ENCODE results near the gene FGD6.
"Not testable (repeated sequence)": the region's sequence is repeated elsewhere in the genome, so short reads cannot be mapped to it uniquely, and the experiment has no call there.

FGD6 gene

GRCh38 chr12:95126076-95126475 lies 91.2 kb downstream of the FGD6 start:
- no peak for DNase-seq (ENCODE audit: low read depth, low spot score)

DNA sequence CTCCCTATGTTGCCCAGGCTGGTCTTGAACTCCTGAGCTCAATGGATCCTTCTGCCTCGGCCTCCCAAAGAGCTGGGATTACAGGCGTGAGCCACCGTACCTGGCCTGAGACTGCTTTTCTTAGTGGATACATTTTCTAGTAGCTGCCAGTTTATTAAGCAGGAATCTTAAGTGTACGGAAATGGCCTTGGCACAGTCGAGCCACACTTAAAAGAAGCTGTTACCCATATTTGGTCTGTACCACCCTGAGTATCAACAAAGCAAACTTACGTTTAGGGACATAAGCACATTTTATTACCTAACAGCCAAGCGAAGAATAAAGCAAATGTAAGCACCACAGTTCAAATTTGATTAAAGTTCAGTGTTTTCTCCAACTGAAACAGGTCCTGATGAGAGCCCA lies 93.2 kb downstream of the FGD6 start:
- no peak for DNase-seq (ENCODE audit: low read depth, low spot score)

- no peak for DNase-seq (ENCODE audit: low read depth, low spot score)
Measured at GRCh38 chr12:95118788-95119179, 98.5 kb downstream of the FGD6 start.

DNA sequence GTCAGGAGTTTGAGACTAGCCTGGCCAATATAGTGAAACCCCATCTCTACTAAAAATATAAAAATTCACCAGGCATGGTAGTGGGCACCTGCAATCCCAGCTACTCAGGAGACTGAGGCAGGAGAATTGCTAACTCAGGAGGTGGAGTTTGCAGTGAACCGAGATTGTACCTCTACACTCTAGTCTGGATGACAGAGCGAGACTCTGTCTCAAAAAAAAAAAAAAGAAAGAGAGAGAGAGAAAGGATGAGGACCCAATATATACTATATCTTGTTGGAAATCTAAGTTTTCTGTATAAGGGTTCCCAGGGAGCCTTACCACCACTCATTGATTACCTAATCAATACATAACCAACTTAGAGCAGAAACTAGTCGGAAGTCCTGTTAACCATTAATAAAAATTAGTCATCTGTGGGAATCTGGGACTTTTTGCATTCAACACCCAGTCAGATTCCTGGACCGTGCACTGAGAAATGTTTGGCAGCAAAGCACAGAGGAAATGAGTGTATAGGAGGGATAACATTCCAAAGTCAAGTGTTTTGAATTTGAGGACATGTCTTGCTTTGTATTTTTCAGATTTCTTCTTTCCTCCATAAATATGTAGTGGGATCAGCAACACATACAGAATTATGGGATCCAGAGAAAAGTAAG lies 99.0 kb downstream of the FGD6 start:
- DNase-seq (ENCODE audit: low read depth, low spot score) = no peak

DNA sequence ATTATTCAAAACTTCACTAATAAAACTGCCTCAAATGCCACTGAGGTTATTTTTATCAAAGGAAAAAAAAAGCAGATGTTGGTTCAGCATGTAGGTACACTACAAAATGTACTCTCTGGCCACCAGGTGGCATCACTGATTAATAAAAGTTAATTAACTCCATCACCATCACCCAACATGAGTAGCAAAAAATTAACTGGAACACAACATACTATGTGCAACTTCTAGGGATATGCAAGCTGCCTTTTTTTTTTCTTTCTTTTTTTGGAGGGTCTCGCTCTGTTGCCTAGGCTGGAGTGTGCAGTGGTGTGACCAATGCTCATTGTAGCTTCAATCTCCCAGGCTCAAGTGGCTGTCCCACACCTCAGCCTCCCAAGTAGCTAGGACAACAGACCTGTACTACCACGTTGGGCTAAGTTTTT lies 100.1 kb downstream of the FGD6 start:
- DNase-seq (ENCODE audit: low read depth, low spot score) = peak; percentile 23

- DNase-seq (ENCODE audit: low read depth, low spot score) = peak; percentile 12
Measured at GRCh38 chr12:95116773-95117172, 100.5 kb downstream of the FGD6 start.

- DNase-seq (ENCODE audit: low read depth, low spot score) = no peak
Measured at GRCh38 chr12:95116341-95116740, 100.9 kb downstream of the FGD6 start.

GRCh38 chr12:95115641-95116040 lies 101.6 kb downstream of the FGD6 start:
- no peak for DNase-seq (ENCODE audit: low read depth, low spot score)

DNA sequence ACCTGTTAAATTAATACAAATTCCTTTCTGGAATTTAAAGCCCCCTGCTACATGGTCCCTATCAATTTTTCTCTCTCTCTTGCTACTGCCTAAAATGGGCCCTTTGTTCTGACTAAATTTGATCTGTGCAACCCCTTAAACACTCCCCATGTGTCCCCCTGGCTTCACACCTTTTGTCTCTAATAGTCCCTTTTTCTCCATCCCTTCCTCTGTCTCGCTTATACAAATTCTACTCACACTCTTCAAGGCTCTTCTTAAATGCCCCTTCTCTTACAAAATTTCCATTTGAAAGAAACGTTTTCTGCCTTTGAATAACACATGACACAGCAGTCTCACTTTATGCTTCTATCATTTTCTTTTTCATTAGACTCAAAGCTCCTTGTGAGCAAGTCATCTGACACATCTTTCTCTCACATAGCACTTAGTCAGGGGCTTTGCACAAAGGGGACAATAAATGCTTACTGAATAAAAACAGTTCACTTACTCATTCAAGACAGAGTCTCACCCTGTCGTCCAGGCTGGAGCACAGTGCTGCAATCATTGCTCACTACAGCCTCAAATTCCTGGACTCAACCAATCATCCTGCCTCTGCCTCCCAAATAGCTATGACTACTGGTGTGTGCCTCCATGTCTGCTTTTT lies 102.4 kb downstream of the FGD6 start:
- DNase-seq (ENCODE audit: low read depth, low spot score) = peak; percentile 30

DNA sequence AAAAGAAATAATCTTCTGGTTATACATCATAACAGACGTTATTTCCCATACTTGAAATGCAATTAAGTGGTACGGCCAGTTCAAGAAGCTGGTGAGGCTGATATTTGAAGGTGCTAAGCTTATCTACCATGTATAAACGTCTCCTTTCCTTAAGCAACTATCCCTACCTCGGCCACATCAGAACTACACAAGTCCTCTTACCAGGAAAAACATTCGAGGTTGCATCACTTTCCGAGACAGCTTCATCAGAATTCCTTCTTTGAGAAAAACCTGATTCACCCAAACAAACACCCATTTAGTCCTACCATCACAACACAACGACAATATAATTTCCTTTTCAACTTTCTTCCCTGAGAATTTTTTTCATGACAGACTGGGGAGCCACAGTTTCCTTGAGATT lies 109.9 kb downstream of the FGD6 start:
- DNase-seq (ENCODE audit: low read depth, low spot score) = no peak

GRCh38 chr12:95105540-95105939 lies 111.7 kb downstream of the FGD6 start:
- no peak for DNase-seq (ENCODE audit: low read depth, low spot score)

GRCh38 chr12:95104919-95105452 lies 112.3 kb downstream of the FGD6 start:
- DNase-seq (ENCODE audit: low read depth, low spot score) = no peak

DNA sequence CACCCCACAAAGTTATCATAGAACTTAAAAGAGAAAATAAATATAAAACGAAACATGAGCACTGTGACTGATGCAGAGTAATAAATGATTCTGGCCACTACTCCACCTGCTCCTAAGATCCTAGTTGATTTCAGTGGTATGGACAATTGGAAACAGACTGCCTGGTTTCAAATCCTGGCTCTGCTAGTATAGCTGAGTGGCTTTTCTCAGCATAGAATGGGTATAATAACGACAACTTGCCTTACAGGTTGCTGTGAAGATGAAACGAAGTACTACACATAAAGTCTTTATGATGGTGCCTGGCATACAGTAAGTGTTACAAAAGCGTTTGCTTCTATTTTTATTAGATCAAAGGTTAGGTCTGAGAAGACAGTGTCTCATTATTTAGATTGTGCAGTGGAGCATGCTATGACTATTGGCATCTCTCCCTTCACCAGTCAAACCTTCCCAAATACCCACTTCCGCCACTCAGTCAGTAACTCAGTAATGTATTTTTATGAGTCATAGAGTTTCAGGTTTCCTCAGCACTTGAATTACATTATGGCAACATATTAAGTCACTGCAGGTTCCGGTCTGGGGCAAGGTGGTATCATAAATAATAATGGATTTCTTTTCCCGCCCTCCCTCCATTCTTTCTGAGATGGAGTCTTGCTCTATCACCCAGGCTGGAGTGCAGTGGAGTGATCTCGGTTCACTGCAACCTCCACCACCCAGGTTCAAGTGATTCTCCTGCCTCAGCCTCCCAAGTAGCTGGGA lies 114.2 kb downstream of the FGD6 start:
- no peak for DNase-seq (ENCODE audit: low read depth, low spot score)

GRCh38 chr12:95101957-95102356 lies 115.3 kb downstream of the FGD6 start:
- not testable (repeated sequence) for DNase-seq (ENCODE audit: low read depth, low spot score)

GRCh38 chr12:95100264-95101190 lies 116.7 kb downstream of the FGD6 start:
- DNase-seq (ENCODE audit: low read depth, low spot score) = no peak

DNA sequence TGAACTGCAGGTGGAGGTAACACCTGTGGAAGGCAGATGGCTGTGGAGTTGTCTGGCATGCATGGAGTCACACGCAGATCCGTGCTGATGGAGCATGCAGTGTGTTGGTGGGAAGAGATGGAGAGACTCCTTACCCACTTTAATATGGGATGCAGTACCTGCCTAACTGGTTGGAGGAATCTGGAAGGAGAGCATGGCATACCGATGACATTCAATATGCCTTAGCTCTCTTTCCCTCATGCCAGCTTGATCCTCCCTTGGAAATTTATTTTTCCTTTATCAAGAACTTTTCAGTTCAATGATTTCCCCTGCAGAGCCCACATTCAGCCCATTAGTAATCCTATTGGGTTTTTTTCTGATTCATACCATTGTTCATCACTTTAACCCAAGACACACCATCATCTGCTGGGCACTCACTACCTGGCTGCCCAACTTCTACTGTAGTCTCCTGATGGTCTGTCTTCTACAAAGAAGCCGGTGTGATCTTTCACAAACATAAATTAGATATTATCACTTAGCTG lies 117.9 kb downstream of the FGD6 start:
- no peak for DNase-seq (ENCODE audit: low read depth, low spot score)

GRCh38 chr12:95096852-95097251 lies 120.4 kb downstream of the FGD6 start:
- DNase-seq (ENCODE audit: low read depth, low spot score) = no peak

DNA sequence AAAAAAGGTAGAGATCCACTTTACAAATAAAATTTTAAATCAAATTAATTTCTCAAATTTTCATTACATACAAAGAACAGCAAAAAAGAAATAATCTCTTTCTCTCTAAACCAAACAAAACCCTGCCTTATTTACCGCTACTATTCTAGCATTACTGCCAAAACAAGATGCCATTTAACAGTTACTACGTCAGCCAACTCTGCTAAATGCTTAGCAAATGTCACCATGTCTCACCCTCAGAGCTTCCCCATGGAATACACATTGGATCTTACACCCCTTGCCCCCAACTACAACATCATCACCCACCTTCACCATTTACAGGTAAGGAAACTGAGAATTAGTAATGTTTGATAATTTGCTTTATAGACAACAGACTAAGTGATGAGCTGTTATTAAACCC lies 120.9 kb downstream of the FGD6 start:
- DNase-seq (ENCODE audit: low read depth, low spot score) = no peak

DNA sequence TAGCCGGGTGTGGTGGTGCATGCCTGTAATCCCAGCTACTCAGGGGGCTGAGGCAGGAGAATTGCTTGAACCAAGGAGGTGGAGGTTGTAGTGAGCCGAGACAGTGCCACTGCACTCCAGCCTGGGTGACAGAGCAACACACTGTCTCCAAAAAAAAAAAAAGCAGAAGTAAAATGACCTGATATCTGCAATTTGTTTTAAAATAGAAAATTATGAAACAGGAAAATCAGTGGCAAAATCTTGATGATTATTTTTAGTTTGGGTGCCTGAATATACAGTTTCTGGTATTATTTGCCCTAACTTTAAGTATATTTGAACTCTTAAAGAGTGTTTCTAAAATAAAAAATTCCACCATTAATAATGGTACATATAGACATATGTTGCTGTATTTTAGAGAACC lies 121.4 kb downstream of the FGD6 start:
- not testable (repeated sequence) for DNase-seq (ENCODE audit: low read depth, low spot score)

- DNase-seq (ENCODE audit: low read depth, low spot score) = no peak
Measured at GRCh38 chr12:95089462-95089861, 127.8 kb downstream of the FGD6 start.

GRCh38 chr12:95088379-95088778 lies 128.9 kb downstream of the FGD6 start:
- DNase-seq (ENCODE audit: low read depth, low spot score) = no peak
